Motor neuron (in vitro differentiated cells): ENCODE data around the gene PRRT2. TPM values are rescaled to one million over a fixed set of nuclear protein-coding genes. Genes with fewer than 3 reads are reported as not detected.

Experiments
- ATAC-seq, 8 experiments: fragments of 200-7000 bp; cut with Tn5 transposase; replicated peaks in 6 of 8; 2 replicates each; pipeline ENCODE4 v1.8.0; 2021; ENCODE audit warnings: mild to moderate bottlenecking in 8 of 8, moderate library complexity in 8 of 8
- H3K27ac ChIP-seq, 2 donors: fragments of 250-450 bp; sonication (Bioruptor Pico); 2 replicates each; pipeline ENCODE4 v1.9.0; 2021; ENCODE audit warnings: antibody characterized with exemption in 2 of 2, mild to moderate bottlenecking in 2 of 2, moderate library complexity in 1 of 2
- H3K4me1 ChIP-seq, 2 donors: fragments of 250-450 bp; sonication (Bioruptor Pico); replicated peaks in 1 of 2; 2 replicates each; pipeline ENCODE4 v1.6.1; 2021; ENCODE audit warnings: antibody characterized with exemption in 2 of 2, mild to moderate bottlenecking in 2 of 2, moderate library complexity in 1 of 2
- H3K4me3 ChIP-seq, 5 donors: fragments of 250-450 bp; sonication (Bioruptor Pico); 2 replicates each; pipeline ENCODE4 v1.9.0; 2021; ENCODE audit warnings: antibody characterized with exemption in 5 of 5, mild to moderate bottlenecking in 5 of 5, moderate library complexity in 4 of 5
- WGBS, 10 experiments: fragments of 450-650 bp; shearing (Covaris generic); methylation state at CpG; one replicate each; pipeline ENCODE4 v1.0.0; 2022; 5-methylcytosine and 5-hydroxymethylcytosine counted together
- in situ Hi-C, 9 experiments: fragments of 400-800 bp; cut with MboI; loops; one replicate each; pipeline ENCODE4 v1.15.0; 2021; ENCODE audit warnings: low sequenced_read_pairs in 9 of 9, low pct_unique_long_range_greater_than_20kb in 2 of 9; ENCODE audit not compliant: unreplicated experiment in 9 of 9
- total RNA-seq, 8 experiments: library from RNA; unstranded; fragments of 300-600 nt; gene quantifications; 2 replicates each; pipeline versions ENCODE4 v1.2.3 to v1.2.4, GENCODE V29; 2022

PRRT2 gene
- total RNA-seq, 8 experiments from 2014 or later = 1.4 to 72.7 (median 28.4) TPM

DNA sequence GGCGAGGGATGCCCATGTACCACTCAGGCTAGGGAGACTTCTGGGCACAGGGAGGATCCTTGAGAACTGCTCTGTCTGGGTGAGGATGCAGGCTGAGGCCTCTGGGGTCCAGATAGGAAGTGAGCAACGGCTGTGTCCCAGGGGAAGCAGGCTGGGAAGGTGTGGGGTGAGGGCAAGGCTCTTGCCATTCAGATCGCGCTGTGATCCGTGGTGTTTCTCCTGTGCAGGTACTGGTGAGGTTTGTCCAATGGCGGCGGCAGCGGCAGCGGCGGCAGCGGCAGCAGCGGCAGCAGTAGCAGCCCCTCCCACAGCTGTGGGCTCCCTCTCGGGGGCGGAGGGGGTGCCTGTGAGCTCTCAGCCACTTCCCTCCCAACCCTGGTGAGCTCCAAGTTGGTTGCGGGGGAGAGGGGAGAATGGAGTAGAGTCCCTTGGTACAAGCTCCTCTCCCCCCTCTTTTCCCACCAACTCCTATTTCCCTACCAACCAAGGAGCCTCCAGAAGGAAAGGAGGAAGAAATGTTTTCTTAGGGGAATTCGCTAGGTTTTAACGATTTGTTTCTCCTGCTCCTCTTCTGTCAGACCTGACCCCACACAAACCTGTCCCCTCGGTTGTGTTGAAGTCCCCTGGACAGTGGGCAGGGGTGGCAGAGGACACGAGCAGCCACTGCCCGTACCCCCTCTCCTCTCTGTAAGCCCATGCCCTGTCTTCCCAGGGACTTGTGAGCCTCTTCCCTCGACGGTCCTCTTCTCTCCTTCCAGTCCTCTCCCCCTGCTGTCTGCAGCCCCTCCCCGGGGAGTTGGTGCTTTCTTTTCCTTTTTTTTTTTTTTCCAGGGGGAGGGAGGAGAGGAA lies 1.9 kb upstream of the PRRT2 start:
- Histone ChIP-seq H3K27ac (peak overlapping the region; percentile 4 to 87), H3K4me3 (peak overlapping the region in 2 of 5 donors; percentile 7 to 49), H3K4me1 (peaks cover 34 to 46% of the 10 kb centered on the region in 2 donors)
- 17 to 76% (median 39%) methylated on average over 2 to 9 of the region's 23 CpGs; no CpG with 5 or more reads in 4 of the 10 experiments for WGBS, 10 experiments
- in situ Hi-C loops = loop anchor here in 5 of 9 experiments (10.0 to 25.0 kb wide), 3 partner anchors 102 to 202 kb away; partner anchors contain the start of genes C16orf92 (in 3 of the 5), DOC2A (in 3 of the 5) and ASPHD1 (in 1 of the 5)
- ATAC-seq = no peak

DNA sequence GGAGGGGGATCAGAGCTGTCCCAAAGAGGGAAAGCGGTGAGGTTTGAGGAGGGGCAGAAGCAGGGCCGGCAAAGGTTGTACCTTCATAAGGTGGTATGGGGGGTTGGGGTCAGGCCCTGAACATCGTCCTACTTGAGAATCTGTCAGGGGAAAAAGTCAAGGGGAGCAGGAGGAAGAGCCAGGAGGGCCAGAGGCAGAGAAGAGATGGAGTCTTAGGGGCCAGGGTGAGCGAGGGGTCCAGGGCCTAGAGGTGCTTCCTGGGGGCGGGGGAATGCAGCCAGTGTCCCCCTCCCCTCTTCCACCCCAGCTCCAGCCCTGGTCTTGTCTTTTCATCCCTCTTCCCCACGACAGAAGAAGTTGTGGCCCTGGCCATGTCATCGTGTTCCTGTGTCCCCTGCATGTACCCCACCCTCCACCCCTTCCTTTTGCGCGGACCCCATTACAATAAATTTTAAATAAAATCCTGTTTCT lies 1.3 kb upstream of the PRRT2 start:
- peaks cover 34 to 46% of the 10 kb centered on the region in 2 donors for H3K4me1 ChIP-seq
- peak overlapping the region in 4 of 5 donors; percentile 49 to 85 (median 66) for H3K4me3 ChIP-seq
- no CpG with 5 or more reads among the region's 9 CpGs for WGBS, 10 experiments
- no peak for ATAC-seq
- peak overlapping the region; percentile 3 to 87 for H3K27ac ChIP-seq
- in situ Hi-C loops = loop anchor here in 4 of 9 experiments (25.0 kb wide), 2 partner anchors 102 to 202 kb away; partner anchors contain the start of genes C16orf92 (in 3 of the 4), DOC2A (in 3 of the 4) and ASPHD1 (in 1 of the 4)

DNA sequence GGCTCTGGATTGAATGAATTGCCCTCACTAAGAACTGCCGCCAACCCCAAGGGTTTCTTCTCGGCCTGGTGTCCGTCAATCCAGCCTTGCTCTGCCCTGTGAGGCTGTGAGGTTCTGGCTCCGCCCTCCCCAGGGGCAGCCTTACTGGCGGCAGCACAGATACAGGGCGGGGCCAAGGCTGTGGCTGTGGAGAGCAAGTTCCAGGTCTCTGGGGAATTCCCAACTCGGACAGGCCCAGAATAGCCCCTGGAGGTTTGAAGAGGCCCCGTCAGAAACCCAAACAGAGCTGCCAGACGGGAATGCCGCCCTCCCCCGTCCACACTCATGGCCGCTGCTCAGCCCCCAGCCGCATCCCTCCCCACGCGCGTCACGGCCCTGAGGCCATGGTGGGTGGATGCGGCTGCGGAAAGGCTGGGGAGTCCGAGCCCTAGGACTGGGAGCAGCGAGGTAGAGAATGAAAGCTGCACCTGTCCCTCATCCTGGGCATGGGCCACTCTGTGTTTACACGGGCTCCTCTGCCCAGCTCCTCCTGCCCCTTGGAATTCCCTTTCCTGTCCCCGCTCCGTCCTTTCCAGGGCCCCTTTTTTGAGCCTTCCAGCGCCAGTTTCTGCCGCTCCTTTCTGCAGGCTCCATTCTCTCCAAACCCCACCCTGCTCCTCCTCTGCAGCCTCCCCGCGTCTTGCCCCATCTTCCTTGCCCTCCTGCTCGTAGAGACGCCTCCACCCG lies 660 bp upstream of the PRRT2 start:
- peak; percentile 40 to 62 (median 56) for ATAC-seq
- in situ Hi-C loops = loop anchor here in 4 of 9 experiments (25.0 kb wide), 2 partner anchors 101 to 201 kb away; partner anchors contain the start of genes C16orf92 (in 3 of the 4), DOC2A (in 3 of the 4) and ASPHD1 (in 1 of the 4)
- H3K4me1 ChIP-seq = peaks cover 34 to 46% of the 10 kb centered on the region in 2 donors
- 0% methylated on average over 1 to 12 of the region's 31 CpGs; no CpG with 5 or more reads in 3 of the 10 experiments for WGBS, 10 experiments
- peak overlapping the region; percentile 87 to 97 for H3K27ac ChIP-seq
- H3K4me3 ChIP-seq = peak overlapping the region; percentile 49 to 86 (median 72)

- H3K27ac ChIP-seq = peak overlapping the region; percentile 96 to 97
- WGBS, 10 experiments = 0 to 80% (median 20%) methylated on average over 1 to 2 of the region's 9 CpGs; no CpG with 5 or more reads in 5 of the 10 experiments
- in situ Hi-C loops = loop anchor here in 4 of 9 experiments (25.0 kb wide), 2 partner anchors 99 to 199 kb away; partner anchors contain the start of genes C16orf92 (in 3 of the 4), DOC2A (in 3 of the 4) and ASPHD1 (in 1 of the 4)
Observed at GRCh38 chr16:29812754-29813643, 1.0 kb downstream of the PRRT2 start.

DNA sequence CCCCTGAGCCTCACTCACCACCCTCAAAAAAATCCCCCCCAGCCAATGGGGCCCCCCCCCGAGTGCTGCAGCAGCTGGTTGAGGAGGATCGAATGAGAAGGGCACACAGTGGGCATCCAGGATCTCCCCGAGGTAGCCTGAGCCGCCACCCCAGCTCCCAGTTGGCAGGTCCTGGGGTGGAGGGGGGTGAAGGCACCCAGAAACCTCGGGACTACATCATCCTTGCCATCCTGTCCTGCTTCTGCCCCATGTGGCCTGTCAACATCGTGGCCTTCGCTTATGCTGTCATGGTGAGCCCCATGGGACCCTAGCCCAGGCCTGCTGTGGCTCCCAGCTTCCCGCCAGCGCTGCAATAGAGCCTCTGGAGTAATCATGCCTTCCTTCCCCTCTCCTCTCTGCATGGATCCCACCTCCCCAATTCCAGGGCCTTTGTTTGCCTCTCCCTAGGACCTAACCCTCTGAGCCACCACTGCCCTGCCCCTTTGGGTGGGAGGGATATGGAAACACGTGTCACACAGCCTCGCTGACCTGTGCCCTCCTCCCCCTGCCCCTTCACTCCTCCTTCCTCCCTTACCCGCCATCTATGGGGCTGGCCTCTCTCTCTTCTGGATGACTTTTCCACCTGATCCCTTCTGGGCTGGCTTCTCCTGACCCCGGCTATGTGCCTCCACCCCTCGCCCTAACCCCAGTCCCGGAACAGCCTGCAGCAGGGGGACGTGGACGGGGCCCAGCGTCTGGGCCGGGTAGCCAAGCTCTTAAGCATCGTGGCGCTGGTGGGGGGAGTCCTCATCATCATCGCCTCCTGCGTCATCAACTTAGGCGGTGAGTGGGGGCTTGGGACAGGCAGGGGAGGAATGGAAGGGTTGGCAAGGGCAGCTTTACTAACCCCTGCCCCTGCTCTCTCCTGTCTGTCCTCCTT lies 1.9 kb downstream of the PRRT2 start:
- Histone ChIP-seq H3K4me1 (peaks cover 33 to 44% of the 10 kb centered on the region in 2 donors), H3K27ac (peak overlapping the region; percentile 96 to 97), H3K4me3 (peak overlapping the region; percentile 49 to 86 (median 72))
- ATAC-seq = no peak
- WGBS, 10 experiments = 17 to 20% methylated on average over 1 to 6 of the region's 24 CpGs; no CpG with 5 or more reads in 8 of the 10 experiments
- in situ Hi-C loops = loop anchor here in 4 of 9 experiments (25.0 kb wide), 2 partner anchors 98 to 198 kb away; partner anchors contain the start of genes C16orf92 (in 3 of the 4), DOC2A (in 3 of the 4) and ASPHD1 (in 1 of the 4)

More at GRCh38 chr16:29812754-29813643, 1.0 kb downstream of the PRRT2 start:
- no peak for ATAC-seq
- peak overlapping the region; percentile 49 to 86 (median 72) for H3K4me3 ChIP-seq
- H3K4me1 ChIP-seq = peaks cover 40 to 53% of the 10 kb centered on the region in 2 donors

- in situ Hi-C loops = loop anchor here in 4 of 9 experiments (25.0 kb wide), 2 partner anchors 98 to 198 kb away; partner anchors contain the start of genes C16orf92 (in 3 of the 4), DOC2A (in 3 of the 4) and ASPHD1 (in 1 of the 4)
- ATAC-seq = no peak
- peak overlapping the region; percentile 49 to 86 (median 72) for H3K4me3 ChIP-seq
- peak overlapping the region; percentile 96 to 97 for H3K27ac ChIP-seq
- 75 to 100% (median 100%) methylated on average over 1 of the region's 5 CpGs; no CpG with 5 or more reads in 7 of the 10 experiments for WGBS, 10 experiments
- peaks cover 26 to 38% of the 10 kb centered on the region in 2 donors for H3K4me1 ChIP-seq
Observed at GRCh38 chr16:29814592-29814991, 2.6 kb downstream of the PRRT2 start.

DNA sequence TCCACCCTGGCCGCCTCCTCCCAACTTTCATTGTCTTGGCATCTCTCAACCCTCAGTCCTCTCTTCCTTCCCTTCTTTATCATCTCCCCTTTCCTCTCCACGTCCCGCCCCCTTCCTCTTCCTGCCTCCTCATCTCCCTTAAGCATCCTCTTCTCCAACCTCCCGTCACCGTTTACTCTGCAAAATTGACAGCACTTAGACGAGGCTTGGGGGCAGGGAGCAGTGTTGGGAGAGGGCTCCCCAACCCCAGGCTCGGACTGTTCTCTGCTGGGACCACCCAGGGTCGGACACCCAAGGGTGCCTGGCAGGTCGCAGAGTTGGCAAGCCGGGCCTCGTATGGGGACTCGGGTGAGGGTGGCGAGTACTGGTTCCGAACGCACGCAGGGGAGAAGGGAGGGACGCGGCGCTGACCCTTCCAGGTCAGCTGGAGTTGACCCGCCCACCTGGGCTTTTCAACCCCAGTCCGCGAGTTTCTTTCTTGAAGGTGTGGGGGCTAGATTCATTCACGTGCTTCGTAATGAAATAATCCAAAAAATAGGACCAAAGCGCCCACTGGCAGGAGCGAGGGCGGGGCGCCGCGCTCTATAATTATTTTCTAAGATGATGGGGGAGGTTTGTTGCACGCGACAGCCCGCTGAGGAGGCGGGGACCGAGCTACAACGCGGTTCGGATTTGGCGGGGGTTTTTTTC lies 3.2 kb downstream of the PRRT2 start:
- in situ Hi-C loops = loop anchor here in 4 of 9 experiments (25.0 kb wide), 2 partner anchors 97 to 197 kb away; partner anchors contain the start of genes C16orf92 (in 3 of the 4), DOC2A (in 3 of the 4) and ASPHD1 (in 1 of the 4)

DNA sequence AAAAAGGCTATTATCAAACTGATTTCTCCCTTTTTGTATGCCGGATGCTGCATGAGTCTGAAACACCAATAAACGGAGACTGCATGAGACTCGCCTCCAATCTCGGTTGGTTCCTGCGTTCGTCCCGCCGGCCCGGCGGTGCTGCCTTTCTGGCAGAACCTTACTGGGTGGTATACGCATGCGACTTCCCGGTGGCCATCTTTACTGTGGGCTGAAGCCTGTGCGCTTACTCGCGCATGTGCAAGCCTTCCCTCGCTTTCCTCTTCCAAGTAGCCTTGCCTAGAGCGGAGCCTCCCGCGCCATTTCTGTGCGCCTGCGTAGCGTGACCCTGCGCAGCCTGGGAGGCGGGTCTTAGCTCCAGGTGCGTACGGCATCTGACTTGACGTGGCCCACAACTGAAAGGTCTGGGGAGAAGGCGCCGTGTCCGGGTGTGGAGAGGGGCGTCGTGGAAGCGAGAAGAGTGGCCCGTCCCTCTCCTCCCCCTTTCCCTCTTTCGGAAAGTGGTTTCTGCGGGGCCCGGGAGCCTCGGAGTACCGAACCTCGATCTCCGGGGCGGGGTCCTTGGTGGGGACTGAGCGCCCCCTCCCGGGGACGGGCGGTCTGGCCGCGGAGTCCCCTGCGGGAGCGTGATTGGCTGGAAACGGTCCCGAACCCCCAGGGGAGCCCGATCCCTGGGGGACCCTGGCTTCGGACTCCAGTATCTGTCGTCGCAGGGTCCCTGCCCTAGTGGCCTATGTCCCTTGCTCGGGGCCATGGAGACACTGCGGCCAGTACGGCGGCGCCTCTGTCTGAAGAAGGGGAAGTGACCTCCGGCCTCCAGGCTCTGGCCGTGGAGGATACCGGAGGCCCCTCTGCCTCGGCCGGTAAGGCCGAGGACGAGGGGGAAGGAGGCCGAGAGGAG lies 4.0 kb downstream of the PRRT2 start, which contains the start of gene PAGR1:
PAGR1 (plus strand) TSS at position 360 of the 901 bp plus-strand sequence; CDS start at position 734, 374 bp downstream.
- peak; percentile 48 to 70 (median 62) for ATAC-seq
- in situ Hi-C loops = loop anchor here in 4 of 9 experiments (25.0 kb wide), 2 partner anchors 96 to 196 kb away; partner anchors contain the start of genes C16orf92 (in 3 of the 4), DOC2A (in 3 of the 4) and ASPHD1 (in 1 of the 4)
- Histone ChIP-seq H3K4me3 (peak within 1 kb of the TSS; percentile 49 to 86 (median 72)), H3K4me1 (peaks cover 12 to 33% of the 10 kb centered on the region in 2 donors), H3K27ac (peak within 1 kb of the TSS; percentile 96 to 97)
- 0 to 2% (median 1%) methylated on average over 4 to 26 of the region's 70 CpGs; no CpG with 5 or more reads in 1 of the 10 experiments for WGBS, 10 experiments

More for the DNA sequence above, 3.2 kb downstream of the PRRT2 start:
- WGBS, 10 experiments = 2 to 20% (median 4%) methylated on average over 1 to 23 of the region's 39 CpGs
- peak overlapping the region; percentile 96 to 97 for H3K27ac ChIP-seq
- H3K4me3 ChIP-seq = peak overlapping the region; percentile 49 to 86 (median 72)
- peaks cover 20 to 37% of the 10 kb centered on the region in 2 donors for H3K4me1 ChIP-seq
- ATAC-seq = no peak
